GM20431 (cell line): ENCODE results near the gene VSTM2B.
"Not testable (repeated sequence)": the region's sequence is repeated elsewhere in the genome, so short reads cannot be mapped to it uniquely, and the experiment has no call there.

Experiments
- in situ Hi-C: fragments of 300-500 bp; cut with MseI, MboI; formaldehyde crosslinking; loops from one replicate; pipeline ENCODE4 v1.15.0; 2020; ENCODE audit warnings: low sequenced_read_pairs; ENCODE audit not compliant: unreplicated experiment

Gene VSTM2B

GRCh38 chr19:29542776-29543175 is 17.0 kb downstream of the VSTM2B start:
- in situ Hi-C loops, result no loop called here

- in situ Hi-C loops, result no loop called here
Measured at GRCh38 chr19:29543381-29543780, 17.6 kb downstream of the VSTM2B start.

- in situ Hi-C loops, result no loop called here
Measured at GRCh38 chr19:29544656-29545360, 19.0 kb downstream of the VSTM2B start.

GRCh38 chr19:29545447-29545846 is 19.7 kb downstream of the VSTM2B start:
- in situ Hi-C loops, result not testable (repeated sequence)

GRCh38 chr19:29545866-29546582 is 20.2 kb downstream of the VSTM2B start:
- in situ Hi-C loops, result no loop called here

DNA sequence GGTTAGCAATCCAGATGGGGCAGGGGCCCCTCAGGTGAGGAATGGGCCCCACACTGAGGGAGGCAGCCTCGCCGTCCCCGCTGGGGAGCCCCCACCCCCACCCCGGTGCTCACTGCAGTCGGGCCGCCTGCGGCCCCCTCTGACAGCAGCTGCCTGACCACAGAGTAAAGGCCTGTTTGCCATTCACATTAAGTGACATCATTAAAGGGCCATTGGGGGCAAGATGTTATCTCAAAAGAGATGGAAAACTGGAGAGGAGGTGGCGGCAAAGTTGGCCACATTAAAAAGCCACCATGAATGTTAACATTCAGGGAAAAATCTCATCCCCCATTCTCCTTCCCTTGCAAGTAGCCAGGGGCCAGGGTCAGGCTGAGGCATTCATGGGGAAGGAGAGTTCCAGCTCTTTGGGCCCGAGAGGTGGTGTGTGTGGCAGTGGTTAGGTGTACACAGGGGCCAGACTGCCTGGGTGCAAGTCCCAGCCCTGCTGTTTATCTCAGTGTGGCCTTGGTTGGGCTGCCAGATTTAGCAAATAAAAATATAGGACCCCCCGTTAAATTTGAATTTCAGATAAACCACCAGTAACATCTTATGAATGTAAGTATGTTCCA is 20.9 kb downstream of the VSTM2B start:
- in situ Hi-C loops, result no loop called here

DNA sequence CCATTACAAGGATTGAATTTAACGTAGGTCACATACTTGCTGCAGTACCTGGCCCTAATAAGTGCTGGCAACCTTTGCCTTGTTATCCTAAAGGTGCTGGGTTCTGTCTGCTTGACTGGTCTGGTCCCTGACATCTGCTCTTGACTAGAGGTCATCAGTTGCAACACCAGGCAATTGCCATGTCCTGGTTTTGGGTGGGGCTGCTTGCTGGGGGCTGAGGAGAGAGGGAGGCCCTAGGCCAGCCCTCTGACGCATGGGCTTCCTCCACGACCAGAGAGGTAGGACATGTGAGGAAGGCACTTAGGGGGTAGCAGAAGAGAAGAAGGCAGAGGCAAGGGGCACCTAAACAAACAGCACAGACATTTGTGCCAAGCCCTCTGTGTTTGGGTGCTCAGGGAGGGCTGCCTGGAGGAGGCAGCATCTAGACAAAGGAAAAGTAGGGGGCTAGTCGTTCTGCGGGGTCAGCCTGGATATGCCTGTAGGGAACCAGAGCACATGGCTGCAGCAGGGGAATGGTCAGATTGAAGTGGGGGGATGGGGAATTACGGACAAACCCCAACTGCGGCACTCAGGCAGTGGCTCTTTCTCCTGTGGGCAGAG is 21.7 kb downstream of the VSTM2B start:
- in situ Hi-C loops, result no loop called here

DNA sequence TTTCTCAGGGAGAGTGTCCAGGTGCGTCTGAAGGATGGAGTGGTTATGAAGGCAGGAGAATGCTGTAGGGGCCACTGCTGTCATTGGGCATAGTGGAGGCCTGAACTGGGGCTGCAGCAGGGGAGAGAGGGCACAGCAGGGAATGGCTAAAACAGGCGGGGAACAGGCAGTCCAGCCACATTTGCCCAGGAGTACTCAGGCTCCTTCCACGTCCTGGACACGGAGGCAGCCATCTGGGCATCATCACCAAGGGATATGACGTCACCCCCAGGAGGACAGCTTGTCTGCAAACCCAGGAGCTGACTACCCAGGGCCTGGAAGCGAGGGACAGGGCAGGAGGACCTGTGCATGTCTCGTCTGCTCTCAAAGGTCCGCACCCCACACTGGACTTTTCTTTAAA is 22.2 kb downstream of the VSTM2B start:
- in situ Hi-C loops, result no loop called here

GRCh38 chr19:29548483-29549085 is 22.8 kb downstream of the VSTM2B start:
- in situ Hi-C loops, result no loop called here

DNA sequence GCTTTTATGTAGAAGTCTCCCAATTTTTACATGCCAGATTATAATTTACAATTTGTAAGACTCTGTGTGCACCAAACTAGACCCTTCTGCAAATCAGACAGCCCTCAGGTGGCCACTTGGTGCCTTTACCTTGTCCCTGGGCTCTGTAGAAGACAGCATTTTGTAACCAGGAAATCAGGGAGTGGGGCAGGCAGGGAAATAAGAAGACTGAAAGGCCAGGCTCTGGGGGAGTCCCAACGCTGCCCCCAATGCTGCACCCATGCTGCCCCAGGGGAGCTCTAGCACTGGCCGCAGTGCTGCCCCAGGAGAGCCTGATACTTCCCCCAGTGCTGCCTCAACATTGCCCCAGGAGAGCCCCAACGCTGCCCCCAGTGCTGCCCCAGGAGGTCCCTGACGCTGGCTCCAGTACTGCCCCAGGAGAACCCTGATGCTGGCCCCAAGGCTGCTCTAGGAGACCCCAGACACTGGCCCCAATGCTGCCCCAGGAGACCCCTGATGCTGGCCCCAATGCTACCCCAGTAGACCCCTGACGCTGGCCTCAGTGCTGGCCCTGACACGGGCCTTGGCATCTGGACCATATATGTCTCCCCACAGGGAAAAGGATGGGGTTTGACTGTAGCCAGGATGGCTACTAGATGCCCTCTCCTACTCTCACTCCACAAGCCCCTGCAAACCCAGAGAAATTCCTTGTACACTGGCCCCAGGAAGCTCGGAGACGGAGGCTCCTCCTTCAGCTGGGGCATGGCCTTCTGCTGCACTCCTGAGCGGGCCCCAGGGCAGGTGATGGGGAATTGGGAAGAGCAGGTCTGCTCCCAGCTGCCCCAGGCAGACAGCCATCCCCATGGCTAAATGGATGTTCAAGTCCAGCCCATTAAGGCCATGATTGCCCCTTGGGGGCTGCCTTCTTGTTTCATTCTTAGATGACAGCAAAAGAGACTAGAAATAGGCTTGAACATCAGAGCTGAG is 23.6 kb downstream of the VSTM2B start:
- in situ Hi-C loops, result no loop called here

GRCh38 chr19:29550896-29551295 is 25.1 kb downstream of the VSTM2B start:
- in situ Hi-C loops, result no loop called here

GRCh38 chr19:29551774-29552173 is 26.0 kb downstream of the VSTM2B start:
- in situ Hi-C loops, result no loop called here

GRCh38 chr19:29552454-29553280 is 26.9 kb downstream of the VSTM2B start:
- in situ Hi-C loops, result no loop called here

DNA sequence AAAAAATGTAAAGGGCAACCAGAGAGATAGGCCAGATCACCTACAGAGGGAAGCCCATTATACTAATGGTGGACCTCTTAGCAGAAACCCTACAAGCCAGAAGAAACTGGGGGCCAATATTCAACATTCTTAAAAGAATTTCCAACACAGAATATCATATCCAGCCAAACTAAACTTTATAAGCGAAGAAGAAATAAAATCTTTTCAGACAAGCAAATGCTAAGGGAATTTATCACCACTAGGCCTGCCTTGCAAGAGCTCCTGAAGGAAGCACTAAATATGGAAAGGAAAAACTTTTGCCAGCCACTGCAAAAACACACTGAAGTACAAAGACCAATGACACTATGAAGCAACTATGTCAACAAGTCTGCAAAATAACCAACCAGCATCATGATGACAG is 28.4 kb downstream of the VSTM2B start:
- in situ Hi-C loops, result no loop called here

- in situ Hi-C loops, result not testable (repeated sequence)
Measured at GRCh38 chr19:29559110-29559509, 33.3 kb downstream of the VSTM2B start.

- in situ Hi-C loops, result no loop called here
Measured at GRCh38 chr19:29559743-29560142, 33.9 kb downstream of the VSTM2B start.

GRCh38 chr19:29560313-29561075 is 34.7 kb downstream of the VSTM2B start:
- in situ Hi-C loops, result no loop called here

GRCh38 chr19:29561601-29562000 is 35.8 kb downstream of the VSTM2B start:
- in situ Hi-C loops, result no loop called here
